H1 (cell line): Measurements from ENCODE around the gene B9D1. TPM values are rescaled to one million over a fixed set of nuclear protein-coding genes. Genes with fewer than 3 reads are reported as not detected.

Experiments used
- CTCF ChIA-PET: fragments of 300-600 bp; sonication (Branson Sonifier 250); formaldehyde crosslinking; loops from one replicate; lab custom pipeline; 2021; ENCODE audit not compliant: partially characterized antibody; lab: Charles Lee
- POLR2A ChIA-PET: fragments of 300-600 bp; sonication (Branson Sonifier 250); formaldehyde crosslinking; loops from one replicate; lab custom pipeline; 2021; ENCODE audit warnings: inconsistent platforms; ENCODE audit not compliant: partially characterized antibody; lab: Charles Lee
- DNase-seq, 2 experiments: peaks; one replicate each; pipeline versions ENCODE4 v3.0.0 to v3.0.0-alpha.2; 2010 to 2022; ENCODE audit warnings: low spot score in 2 of 2, low read depth in 1 of 2, mixed read lengths in 1 of 2
- FAIRE-seq: peaks from 2 replicates; lab custom pipeline; 2011; peaks lifted over from hg19 to GRCh38; lab: Jason Lieb, UNC
- H2AFZ ChIP-seq: 2 replicates; pipeline ENCODE4 v1.8.1; 2012; ENCODE audit warnings: low read length, inconsistent platforms
- H2AK5ac ChIP-seq: 2 replicates; pipeline ENCODE4 v1.6.1; 2013; ENCODE audit warnings: low read depth, low read length
- H2BK120ac ChIP-seq: replicated peaks from 2 replicates; pipeline ENCODE3; 2013; ENCODE audit warnings: low read depth, low read length, inconsistent platforms
- H2BK12ac ChIP-seq: 2 replicates; pipeline ENCODE4 v1.6.1; 2013; ENCODE audit warnings: low read depth, low read length
- H2BK15ac ChIP-seq: 2 replicates; pipeline ENCODE4 v1.6.1; 2013; ENCODE audit warnings: low read length
- H2BK20ac ChIP-seq: 2 replicates; pipeline ENCODE4 v1.6.1; 2013; ENCODE audit warnings: low read length
- H2BK5ac ChIP-seq: 2 replicates; pipeline ENCODE4 v1.6.1; 2013; ENCODE audit warnings: low read depth, low read length
- H3K14ac ChIP-seq: 2 replicates; pipeline ENCODE4 v1.6.1; 2013; ENCODE audit warnings: inconsistent platforms; ENCODE audit not compliant: insufficient read length
- H3K18ac ChIP-seq: 2 replicates; pipeline ENCODE4 v1.6.1; 2013; ENCODE audit warnings: low read length; ENCODE audit errors: extremely low read depth
- H3K23ac ChIP-seq: 2 replicates; pipeline ENCODE4 v1.6.1; 2013; ENCODE audit warnings: inconsistent platforms; ENCODE audit not compliant: insufficient read length
- H3K23me2 ChIP-seq: 2 replicates; pipeline ENCODE4 v1.6.1; 2013; ENCODE audit warnings: low read depth, low read length
- H3K27ac ChIP-seq: 2 replicates; pipeline ENCODE4 v1.6.1; 2011; ENCODE audit warnings: low read depth, low read length, inconsistent platforms
- H3K27me3 ChIP-seq, 4 experiments: replicated peaks in 1 of 4; 1 replicate in 1 of 4; 2 replicates in 3 of 4; pipeline versions ENCODE4 v1.6.1 to v1.8.1; 2011 to 2013; ENCODE audit warnings: low read length in 3 of 4, mild to moderate bottlenecking in 3 of 4, inconsistent platforms in 2 of 4, mixed read lengths in 2 of 4, moderate library complexity in 1 of 4; ENCODE audit not compliant: control insufficient read depth in 3 of 4, insufficient read depth in 3 of 4; ENCODE audit errors: extremely low read depth in 1 of 4
- H3K36me3 ChIP-seq, 4 experiments: 2 replicates each; pipeline versions ENCODE4 v1.6.1 to v1.8.1; 2011 to 2013; ENCODE audit warnings: mild to moderate bottlenecking in 4 of 4, low read length in 3 of 4, moderate library complexity in 2 of 4, control low read depth in 1 of 4, inconsistent platforms in 1 of 4; ENCODE audit not compliant: insufficient read depth in 4 of 4, control insufficient read depth in 2 of 4
- H3K4ac ChIP-seq: replicated peaks from 2 replicates; pipeline ENCODE3; 2013; ENCODE audit warnings: low read length, low read depth, mixed read lengths, inconsistent platforms; ENCODE audit not compliant: insufficient read length
- H3K4me1 ChIP-seq, 4 experiments: replicated peaks in 1 of 4; 1 replicate in 1 of 4; 2 replicates in 3 of 4; pipeline versions ENCODE4 v1.6.1 to v1.8.1; 2011 to 2013; ENCODE audit warnings: low read length in 3 of 4, inconsistent platforms in 2 of 4, mixed read lengths in 1 of 4; ENCODE audit not compliant: insufficient read depth in 4 of 4, control insufficient read depth in 3 of 4
- H3K4me2 ChIP-seq, 2 experiments: 2 replicates each; pipeline versions ENCODE4 v1.6.1 to v1.8.1; 2011 to 2013; ENCODE audit warnings: low read depth in 2 of 2, low read length in 2 of 2, control low read depth in 1 of 2, inconsistent platforms in 1 of 2, mild to moderate bottlenecking in 1 of 2; ENCODE audit not compliant: insufficient read depth in 1 of 2
- H3K4me3 ChIP-seq, 4 experiments: fragments of 200-600, 300-600 bp in 1 of 4; sonication (generic), shearing (Covaris generic), sonication (Bioruptor Twin) in 1 of 4; 2 replicates each; pipeline versions ENCODE4 v1.5.1 to v1.8.1; 2011 to 2016; ENCODE audit warnings: low read length in 4 of 4, low read depth in 3 of 4, control low read depth in 2 of 4, inconsistent platforms in 2 of 4, mild to moderate bottlenecking in 2 of 4, mixed read lengths in 1 of 4, moderate library complexity in 1 of 4; ENCODE audit not compliant: insufficient read depth in 2 of 4; ENCODE audit errors: extremely low read depth in 1 of 4
- H3K56ac ChIP-seq: replicated peaks from 2 replicates; pipeline ENCODE3; 2013; ENCODE audit warnings: low read depth, mild to moderate bottlenecking, mixed read lengths, low read length, inconsistent platforms; ENCODE audit not compliant: insufficient read length
- H3K79me1 ChIP-seq: 2 replicates; pipeline ENCODE4 v1.6.1; 2013; ENCODE audit warnings: low read depth, low read length, control low read depth
- H3K79me2 ChIP-seq, 2 experiments: 2 replicates each; pipeline versions ENCODE4 v1.6.1 to v1.8.1; 2012 to 2013; ENCODE audit warnings: low read length in 2 of 2, mild to moderate bottlenecking in 2 of 2, inconsistent platforms in 1 of 2; ENCODE audit not compliant: insufficient read depth in 2 of 2, control insufficient read depth in 1 of 2
- H3K9ac ChIP-seq, 4 experiments: replicated peaks in 1 of 4; 1 replicate in 1 of 4; 2 replicates in 3 of 4; pipeline versions ENCODE4 v1.6.1 to v1.8.1; 2011 to 2013; ENCODE audit warnings: low read depth in 3 of 4, low read length in 3 of 4, control low read depth in 2 of 4, mild to moderate bottlenecking in 2 of 4, moderate library complexity in 2 of 4, inconsistent platforms in 1 of 4; ENCODE audit errors: extremely low read depth in 1 of 4
- H3K9me3 ChIP-seq, 2 experiments: 2 replicates each; pipeline versions ENCODE4 v1.6.1 to v1.8.1; 2012 to 2013; ENCODE audit warnings: mild to moderate bottlenecking in 2 of 2, moderate library complexity in 2 of 2, control low read depth in 1 of 2, inconsistent platforms in 1 of 2, low read depth in 1 of 2, low read length in 1 of 2, mixed read lengths in 1 of 2; ENCODE audit not compliant: insufficient read depth in 2 of 2
- H4K20me1 ChIP-seq, 2 experiments: replicated peaks in 1 of 2; 2 replicates each; pipeline versions ENCODE3 to v1.8.1; 2011 to 2013; ENCODE audit warnings: inconsistent platforms in 2 of 2, low read length in 2 of 2, mild to moderate bottlenecking in 1 of 2; ENCODE audit not compliant: insufficient read depth in 2 of 2, control insufficient read depth in 1 of 2
- H4K5ac ChIP-seq: 2 replicates; pipeline ENCODE4 v1.6.1; 2013; ENCODE audit warnings: low read length, low read depth, mixed read lengths, inconsistent platforms; ENCODE audit not compliant: insufficient read length
- H4K8ac ChIP-seq: 2 replicates; pipeline ENCODE4 v1.8.0; 2013; ENCODE audit warnings: mild to moderate bottlenecking, moderate library complexity, low read length, inconsistent platforms; ENCODE audit not compliant: insufficient read depth; ENCODE audit errors: extremely low read depth
- H4K91ac ChIP-seq: replicated peaks from 2 replicates; pipeline ENCODE3; 2013; ENCODE audit warnings: low read length, mixed read lengths, inconsistent platforms; ENCODE audit not compliant: insufficient read length
- CHD1 ChIP-seq: IDR thresholded peaks from 2 replicates; pipeline ENCODE4 v1.6.1; 2012; ENCODE audit warnings: low read depth, low read length, improper control_type of control experiment
- RAD21 ChIP-seq, 2 experiments: IDR thresholded peaks in 1 of 2; conservative IDR thresholded peaks in 1 of 2; 2 replicates each; pipeline ENCODE4 v1.6.1; 2011; ENCODE audit warnings: low read depth in 2 of 2, low read length in 2 of 2, improper control_type of control experiment in 1 of 2, inconsistent platforms in 1 of 2, mild to moderate bottlenecking in 1 of 2, moderate library complexity in 1 of 2
- WGBS, 2 experiments: shearing (Covaris generic) in 1 of 2; methylation state at CpG; one replicate each; pipeline versions ENCODE4 v1.1.6 to v1.1.7; 2013 to 2015; ENCODE audit warnings: low lambda C conversion rate in 2 of 2, mixed read lengths in 2 of 2, inconsistent platforms in 1 of 2, low coverage in 1 of 2, missing lambda C conversion rate in 1 of 2; ENCODE audit not compliant: insufficient replicate concordance in 2 of 2, insufficient coverage in 1 of 2, insufficient read length in 1 of 2; ENCODE audit errors: extremely low coverage in 1 of 2, missing lambda C conversion rate in 1 of 2; 5-methylcytosine and 5-hydroxymethylcytosine counted together
- polyA plus RNA-seq, 7 experiments: library from polyadenylated mRNA; depleted of rRNA in 3 of 7; stranded (reverse) in 5 of 7; unstranded in 2 of 7; fragments of >200 nt in 5 of 7; fragments of 200-250 nt in 2 of 7; gene quantifications; 1 replicate in 5 of 7; 2 replicates in 1 of 7; 4 replicates in 1 of 7; pipeline versions ENCODE4 v1.2.1 to v1.2.3, GENCODE V29; 2011 to 2013; ENCODE audit warnings: missing spikeins in 2 of 7, mixed read lengths in 2 of 7
- total RNA-seq: library from RNA; stranded (reverse); fragmentation: NEBNext Ultra II Directional; extraction: Animal tissue kit (Norgen Biotek cat#: 25700); gene quantifications from 2 replicates; pipeline ENCODE4 v1.2.1, GENCODE V29; 2021

Gene B9D1
- total and polyA plus RNA-seq, 2 of the 8 experiments (the other 6 are each of a cell fraction or from before 2014, with no cell fraction given), result 24.6 to 65.7 TPM

GRCh38 chr17:19346351-19347255 lies 15.9 kb downstream of the B9D1 start:
- Histone ChIP-seq H3K4ac (no peak overlapping the region), H2BK15ac (no peak overlapping the region), H4K8ac (peak overlapping the region; percentile 29; the same call in 1 of the 2 replicates), H2BK120ac (no peak overlapping the region), H3K14ac (no peak overlapping the region), H3K4me1 (peaks cover 0 to 6% (median under 1%) of the 10 kb centered on the region in 4 experiments; a peak in 3 of 7 replicates), H3K18ac (no peak overlapping the region; the same call in 1 of the 2 replicates), H2AFZ (no peak overlapping the region), H3K56ac (no peak overlapping the region), H2BK20ac (no peak overlapping the region), H3K27me3 (no peaks in the 10 kb centered on the region), H3K79me1 (no peaks in the 10 kb centered on the region), H3K4me3 (no peak overlapping the region), H3K27ac (no peak overlapping the region), H3K23me2 (no peaks in the 10 kb centered on the region)
- 91% methylated on average over 16 of the region's 19 CpGs; no CpG with 5 or more reads in 1 of the 2 experiments for WGBS, 2 experiments
- DNase-seq, result no peak
- TF ChIP-seq RAD21 (IDR thresholded peaks at IDR 0.05 in 1 of 2, conservative IDR thresholded peaks at IDR 0.05 in 1 of 2; ENCODE audit: low read depth in 2 of 2, low read length in 2 of 2) (no peak), CHD1 (no peak)
- TF ChIP-seq, all 59 proteins: peak for 0
- H3K23ac ChIP-seq, result no peak overlapping the region
- no peak overlapping the region for H2BK12ac ChIP-seq
- no peak overlapping the region for H2AK5ac ChIP-seq
- CTCF ChIA-PET, result interaction anchor here (0.7 to 1.6 kb wide), 5 partner anchors 9 to 416 kb away, joined by 3 to 7 read pairs (median 4); partner anchors contain the start of gene B9D1
- H4K5ac ChIP-seq, result no peak overlapping the region
- POLR2A ChIA-PET, result interaction anchor here (0.8 to 1.6 kb wide), 3 partner anchors 16 to 99 kb away, joined by 4 read pairs; partner anchors contain the start of genes B9D1 and MAPK7
- no peak overlapping the region for H4K91ac ChIP-seq
- no peaks in the 10 kb centered on the region for H3K79me2 ChIP-seq
- peaks cover 0 to 5% (median 2%) of the 10 kb centered on the region in 4 experiments; a peak in 2 of 8 replicates for H3K36me3 ChIP-seq
- H3K9ac ChIP-seq, result no peak overlapping the region
- no peak for FAIRE-seq
- H3K4me2 ChIP-seq, result no peak overlapping the region
- H3K9me3 ChIP-seq, result no peaks in the 10 kb centered on the region
- peaks cover 0 to 1% of the 10 kb centered on the region in 2 experiments for H4K20me1 ChIP-seq
- H2BK5ac ChIP-seq, result no peak overlapping the region
